Fibroblast of the conjunctiva (primary cell): Measurements from ENCODE around the gene PEX11G.
"Not testable (repeated sequence)": the region's sequence is repeated elsewhere in the genome, so short reads cannot be mapped to it uniquely, and the experiment has no call there.

Experiments used
- DNase-seq: peaks from one replicate; pipeline ENCODE4 v3.0.0-alpha.2; 2010; ENCODE audit warnings: low read depth

PEX11G gene

GRCh38 chr19:7463575-7463974 lies 25.3 kb downstream of the PEX11G start:
- no peak for DNase-seq

GRCh38 chr19:7461841-7462629 lies 26.8 kb downstream of the PEX11G start:
- no peak for DNase-seq

GRCh38 chr19:7460562-7460966 lies 28.3 kb downstream of the PEX11G start:
- no peak for DNase-seq

- no peak for DNase-seq
Observed at GRCh38 chr19:7459773-7460172, 29.1 kb downstream of the PEX11G start.

GRCh38 chr19:7458675-7459074 lies 30.2 kb downstream of the PEX11G start:
- DNase-seq, result no peak

- DNase-seq, result no peak
Observed at GRCh38 chr19:7456964-7457541, 31.8 kb downstream of the PEX11G start.

- no peak for DNase-seq
Observed at GRCh38 chr19:7455600-7456296, 33.1 kb downstream of the PEX11G start.

- DNase-seq, result no peak
Observed at GRCh38 chr19:7454998-7455397, 33.8 kb downstream of the PEX11G start.

- DNase-seq, result peak; percentile 10
Observed at GRCh38 chr19:7450243-7451223, 38.3 kb downstream of the PEX11G start.

- DNase-seq, result not testable (repeated sequence)
Observed at GRCh38 chr19:7449391-7450070, 39.3 kb downstream of the PEX11G start.

GRCh38 chr19:7447648-7448047 lies 41.2 kb downstream of the PEX11G start:
- DNase-seq, result no peak

GRCh38 chr19:7445104-7445503 lies 43.7 kb downstream of the PEX11G start:
- DNase-seq, result no peak

- no peak for DNase-seq
Observed at GRCh38 chr19:7444042-7444441, 44.8 kb downstream of the PEX11G start.

GRCh38 chr19:7442423-7442822 lies 46.4 kb downstream of the PEX11G start:
- no peak for DNase-seq

GRCh38 chr19:7441468-7442146 lies 47.2 kb downstream of the PEX11G start:
- no peak for DNase-seq

GRCh38 chr19:7440188-7440975 lies 48.5 kb downstream of the PEX11G start:
- DNase-seq, result no peak

GRCh38 chr19:7435586-7435985 lies 53.2 kb downstream of the PEX11G start:
- no peak for DNase-seq

- DNase-seq, result no peak
Observed at GRCh38 chr19:7434391-7434790, 54.4 kb downstream of the PEX11G start.

GRCh38 chr19:7433456-7433855 lies 55.4 kb downstream of the PEX11G start:
- not testable (repeated sequence) for DNase-seq
